Measurements from ENCODE around the gene KLF6. TPM values are rescaled to one million over a fixed set of nuclear protein-coding genes. Genes with fewer than 3 reads are reported as not detected.

Gene KLF6
- polyA plus RNA-seq, 1 donor from 2014 or later, result 10.4 TPM

DNA sequence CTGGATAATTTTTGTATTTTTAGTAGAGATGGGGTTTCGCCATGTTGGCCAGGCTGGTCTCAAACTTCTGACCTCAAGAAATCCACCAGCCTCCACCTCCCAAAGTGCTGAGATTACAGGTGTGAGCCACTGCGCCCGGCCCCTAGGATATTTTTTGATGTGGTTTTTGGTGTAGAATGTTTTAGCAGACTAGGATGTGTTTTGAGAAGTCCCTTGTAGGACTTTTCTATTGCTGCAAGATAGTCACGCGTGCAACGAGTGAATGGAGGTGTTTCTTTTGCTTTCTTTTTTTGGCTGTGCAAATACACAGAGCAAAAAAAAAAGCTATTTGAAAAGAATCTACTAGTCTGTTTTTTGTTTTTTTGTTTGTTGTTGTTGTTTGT is 29.8 kb upstream of the KLF6 start:
- no peak overlapping the region for H3K4me2 ChIP-seq (ENCODE audit: low read length)
- no peaks in the 10 kb centered on the region for H3K9me2 ChIP-seq (ENCODE audit: insufficient read depth, low read length)
- H3K4me3 ChIP-seq (ENCODE audit: low read length), result no peak overlapping the region
- H2AFZ ChIP-seq (ENCODE audit: low read depth, low read length), result no peak overlapping the region
- H3K36me3 ChIP-seq (ENCODE audit: insufficient read depth, low read length), result no peaks in the 10 kb centered on the region
- no peaks in the 10 kb centered on the region for H3K79me2 ChIP-seq (replicated peaks; ENCODE audit: insufficient read depth, low read length)
- no peak overlapping the region for H3K27ac ChIP-seq (ENCODE audit: low read length)
- H3F3A ChIP-seq (ENCODE audit: insufficient read depth, low read length, poor library complexity, severe bottlenecking), result no peaks in the 10 kb centered on the region
- H3K9ac ChIP-seq (ENCODE audit: low read length), result no peak overlapping the region
- no peaks in the 10 kb centered on the region for H3K9me3 ChIP-seq (ENCODE audit: low read length)
- H3K27me3 ChIP-seq (ENCODE audit: insufficient read depth, low read depth, low read length), result no peaks in the 10 kb centered on the region
- no peak for TF ChIP-seq POLR2AphosphoS5 (IDR thresholded peaks at IDR 0.05)
- TF ChIP-seq, protein P1, sequence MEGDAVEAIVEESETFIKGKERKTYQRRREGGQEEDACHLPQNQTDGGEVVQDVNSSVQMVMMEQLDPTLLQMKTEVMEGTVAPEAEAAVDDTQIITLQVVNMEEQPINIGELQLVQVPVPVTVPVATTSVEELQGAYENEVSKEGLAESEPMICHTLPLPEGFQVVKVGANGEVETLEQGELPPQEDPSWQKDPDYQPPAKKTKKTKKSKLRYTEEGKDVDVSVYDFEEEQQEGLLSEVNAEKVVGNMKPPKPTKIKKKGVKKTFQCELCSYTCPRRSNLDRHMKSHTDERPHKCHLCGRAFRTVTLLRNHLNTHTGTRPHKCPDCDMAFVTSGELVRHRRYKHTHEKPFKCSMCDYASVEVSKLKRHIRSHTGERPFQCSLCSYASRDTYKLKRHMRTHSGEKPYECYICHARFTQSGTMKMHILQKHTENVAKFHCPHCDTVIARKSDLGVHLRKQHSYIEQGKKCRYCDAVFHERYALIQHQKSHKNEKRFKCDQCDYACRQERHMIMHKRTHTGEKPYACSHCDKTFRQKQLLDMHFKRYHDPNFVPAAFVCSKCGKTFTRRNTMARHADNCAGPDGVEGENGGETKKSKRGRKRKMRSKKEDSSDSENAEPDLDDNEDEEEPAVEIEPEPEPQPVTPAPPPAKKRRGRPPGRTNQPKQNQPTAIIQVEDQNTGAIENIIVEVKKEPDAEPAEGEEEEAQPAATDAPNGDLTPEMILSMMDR (IDR thresholded peaks at IDR 0.05; ENCODE audit: poor library complexity, severe bottlenecking), result no peak
- no peak for TF ChIP-seq RAD21 (conservative IDR thresholded peaks at IDR 0.05)
- no peak for TF ChIP-seq TAF1 (IDR thresholded peaks at IDR 0.05; ENCODE audit: low read depth)
- TF ChIP-seq REST (IDR thresholded peaks at IDR 0.05; ENCODE audit: borderline replicate concordance), result no peak
- no peak for TF ChIP-seq MXI1 (conservative IDR thresholded peaks at IDR 0.05; ENCODE audit: poor library complexity, severe bottlenecking)
- no peak for TF ChIP-seq SMC3 (conservative IDR thresholded peaks at IDR 0.05; ENCODE audit: poor library complexity)
- no peak for TF ChIP-seq EZH2 (IDR thresholded peaks at IDR 0.05; ENCODE audit: borderline replicate concordance, insufficient read depth, low read length, poor library complexity, severe bottlenecking)
- no peak for TF ChIP-seq EP300 (conservative IDR thresholded peaks at IDR 0.05; ENCODE audit: poor library complexity, severe bottlenecking)
- H4K20me1 ChIP-seq (ENCODE audit: insufficient read depth), result no peaks in the 10 kb centered on the region

- no peaks in the 10 kb centered on the region for H3K9me3 ChIP-seq (ENCODE audit: low read length)
- H3K9me2 ChIP-seq (ENCODE audit: insufficient read depth, low read length), result no peaks in the 10 kb centered on the region
- TF ChIP-seq RAD21 (conservative IDR thresholded peaks at IDR 0.05), result no peak
- TF ChIP-seq POLR2AphosphoS5 (IDR thresholded peaks at IDR 0.05), result no peak
- no peak for TF ChIP-seq TAF1 (IDR thresholded peaks at IDR 0.05; ENCODE audit: low read depth)
- TF ChIP-seq REST (IDR thresholded peaks at IDR 0.05; ENCODE audit: borderline replicate concordance), result no peak
- TF ChIP-seq, protein P1 (IDR thresholded peaks at IDR 0.05; ENCODE audit: poor library complexity, severe bottlenecking), result no peak
- no peak for TF ChIP-seq MXI1 (conservative IDR thresholded peaks at IDR 0.05; ENCODE audit: poor library complexity, severe bottlenecking)
- TF ChIP-seq SMC3 (conservative IDR thresholded peaks at IDR 0.05; ENCODE audit: poor library complexity), result no peak
- no peak for TF ChIP-seq EZH2 (IDR thresholded peaks at IDR 0.05; ENCODE audit: borderline replicate concordance, insufficient read depth, low read length, poor library complexity, severe bottlenecking)
- no peak for TF ChIP-seq EP300 (conservative IDR thresholded peaks at IDR 0.05; ENCODE audit: poor library complexity, severe bottlenecking)
- H3K4me2 ChIP-seq (ENCODE audit: low read length), result no peak overlapping the region
- H4K20me1 ChIP-seq (ENCODE audit: insufficient read depth), result no peaks in the 10 kb centered on the region
- H3K79me2 ChIP-seq (replicated peaks; ENCODE audit: insufficient read depth, low read length), result no peaks in the 10 kb centered on the region
- H3K36me3 ChIP-seq (ENCODE audit: insufficient read depth, low read length), result no peaks in the 10 kb centered on the region
- H3K27me3 ChIP-seq (ENCODE audit: insufficient read depth, low read depth, low read length), result no peaks in the 10 kb centered on the region
- no peak overlapping the region for H3K27ac ChIP-seq (ENCODE audit: low read length)
- no peak overlapping the region for H3K9ac ChIP-seq (ENCODE audit: low read length)
- H2AFZ ChIP-seq (ENCODE audit: low read depth, low read length), result no peak overlapping the region
- no peaks in the 10 kb centered on the region for H3F3A ChIP-seq (ENCODE audit: insufficient read depth, low read length, poor library complexity, severe bottlenecking)
- no peak overlapping the region for H3K4me3 ChIP-seq (ENCODE audit: low read length)
Measured at GRCh38 chr10:3813986-3814837, 29.2 kb upstream of the KLF6 start.

All from neural cell (in vitro differentiated cells).